GM18907 (cell line): Measurements from ENCODE around the gene R3HDM2.
"Not testable (repeated sequence)": the region's sequence is repeated elsewhere in the genome, so short reads cannot be mapped to it uniquely, and the experiment has no call there.

Experiments used
- ATAC-seq: cut with Tn5 transposase; IDR thresholded peaks from one replicate; pipeline ENCODE4 v1.9.1; 2021; ENCODE audit warnings: mild to moderate bottlenecking, moderate library complexity; ENCODE audit not compliant: unreplicated experiment

The R3HDM2 gene

GRCh38 chr12:57384478-57384877 lies 46.4 kb downstream of the R3HDM2 start:
- ATAC-seq, result no peak

- no peak for ATAC-seq
These were observed 49.1 kb downstream of the R3HDM2 start for GRCh38 chr12:57381693-57382220.

- no peak for ATAC-seq
These were observed 50.5 kb downstream of the R3HDM2 start for GRCh38 chr12:57380300-57380699.

GRCh38 chr12:57377103-57377840 lies 53.6 kb downstream of the R3HDM2 start:
- ATAC-seq, result no peak

GRCh38 chr12:57372233-57372632 lies 58.6 kb downstream of the R3HDM2 start:
- ATAC-seq, result no peak

GRCh38 chr12:57370696-57371095 lies 60.1 kb downstream of the R3HDM2 start:
- no peak for ATAC-seq

- no peak for ATAC-seq
These were observed 60.8 kb downstream of the R3HDM2 start for GRCh38 chr12:57370072-57370471.

GRCh38 chr12:57369202-57369601 lies 61.6 kb downstream of the R3HDM2 start:
- no peak for ATAC-seq

GRCh38 chr12:57368349-57369095 lies 62.3 kb downstream of the R3HDM2 start:
- ATAC-seq, result no peak

- ATAC-seq, result no peak
These were observed 63.7 kb downstream of the R3HDM2 start for GRCh38 chr12:57367121-57367520.

- ATAC-seq, result no peak
These were observed 64.5 kb downstream of the R3HDM2 start for GRCh38 chr12:57366315-57366714.

- ATAC-seq, result not testable (repeated sequence)
These were observed 66.7 kb downstream of the R3HDM2 start for GRCh38 chr12:57364156-57364555.

GRCh38 chr12:57360468-57360867 lies 70.4 kb downstream of the R3HDM2 start:
- ATAC-seq, result no peak

- ATAC-seq, result no peak
These were observed 72.2 kb downstream of the R3HDM2 start for GRCh38 chr12:57358646-57359045.

GRCh38 chr12:57355734-57356133 lies 75.1 kb downstream of the R3HDM2 start:
- ATAC-seq, result no peak

GRCh38 chr12:57352166-57352565 lies 78.7 kb downstream of the R3HDM2 start:
- no peak for ATAC-seq

- no peak for ATAC-seq
These were observed 83.6 kb downstream of the R3HDM2 start for GRCh38 chr12:57347284-57347683.

- no peak for ATAC-seq
These were observed 87.0 kb downstream of the R3HDM2 start for GRCh38 chr12:57343703-57344378.

GRCh38 chr12:57342207-57342691 lies 88.6 kb downstream of the R3HDM2 start:
- ATAC-seq, result no peak

- ATAC-seq, result no peak
These were observed 89.4 kb downstream of the R3HDM2 start for GRCh38 chr12:57341275-57341990.

GRCh38 chr12:57340104-57340503 lies 90.7 kb downstream of the R3HDM2 start:
- ATAC-seq, result no peak
